GM12878 (cell line): ENCODE results near the gene TRERF1.

ENCODE experiments used
- BMI1 ChIP-seq: fragments of 450-650 bp; IDR thresholded peaks from 2 replicates; pipeline ENCODE4 v1.6.1; 2016; ENCODE audit warnings: mild to moderate bottlenecking, moderate library complexity, borderline replicate concordance
- CHD1 ChIP-seq: IDR thresholded peaks from 2 replicates; pipeline ENCODE4 v1.6.1; 2012; ENCODE audit warnings: low read depth, low read length, improper control_type of control experiment
- CHD2 ChIP-seq: IDR thresholded peaks from 2 replicates; pipeline ENCODE4 v1.6.1; 2011; ENCODE audit warnings: low read depth, low read length, improper control_type of control experiment, borderline replicate concordance
- CTCF ChIP-seq, 3 experiments: IDR thresholded peaks in 2 of 3; conservative IDR thresholded peaks in 1 of 3; 2 replicates each; pipeline ENCODE4 v1.5.1; 2011; ENCODE audit warnings: low read depth in 3 of 3, low read length in 3 of 3, mild to moderate bottlenecking in 3 of 3, control low read depth in 2 of 3, moderate library complexity in 2 of 3, inconsistent platforms in 1 of 3, mixed read lengths in 1 of 3; ENCODE audit not compliant: control insufficient read depth in 2 of 3, insufficient read depth in 1 of 3; ENCODE audit errors: extremely low read depth in 1 of 3
- EP300 ChIP-seq, 2 experiments: fragments of 150-350 bp in 1 of 2; IDR thresholded peaks; 2 replicates each; pipeline ENCODE4 v1.6.1; 2011 to 2012; ENCODE audit warnings: low read depth in 2 of 2, low read length in 2 of 2, borderline replicate concordance in 1 of 2, improper control_type of control experiment in 1 of 2, inconsistent platforms in 1 of 2; ENCODE audit not compliant: control insufficient read depth in 1 of 2
- FOXM1 ChIP-seq: IDR thresholded peaks from 2 replicates; pipeline ENCODE4 v1.6.1; 2012; ENCODE audit warnings: low read depth, mild to moderate bottlenecking, inconsistent platforms, low read length, moderate library complexity
- JUNB ChIP-seq: IDR thresholded peaks from 2 replicates; pipeline ENCODE4 v1.6.1; 2016; ENCODE audit warnings: antibody characterized with exemption, mild to moderate bottlenecking
- MEF2B ChIP-seq: fragments of 450-650 bp; IDR thresholded peaks from 2 replicates; pipeline ENCODE4 v1.6.1; 2018; ENCODE audit warnings: mild to moderate bottlenecking, moderate library complexity; ENCODE audit not compliant: partially characterized antibody, poor library complexity, severe bottlenecking
- MXI1 ChIP-seq: fragments of 150-350 bp; IDR thresholded peaks from 2 replicates; pipeline ENCODE4 v1.6.1; 2011; ENCODE audit warnings: low read depth, mild to moderate bottlenecking, inconsistent platforms, low read length, improper control_type of control experiment
- MYC ChIP-seq: IDR thresholded peaks from 2 replicates; pipeline ENCODE4 v1.6.1; 2011; ENCODE audit warnings: mild to moderate bottlenecking, low read length, moderate library complexity, inconsistent platforms; ENCODE audit not compliant: insufficient read depth, insufficient replicate concordance, insufficient read length, severe bottlenecking
- POLR2A ChIP-seq: IDR thresholded peaks from 2 replicates; pipeline ENCODE4 v1.6.1; 2011; ENCODE audit warnings: low read depth, mild to moderate bottlenecking, low read length
- RAD51 ChIP-seq: fragments of 450-650 bp; IDR thresholded peaks from 2 replicates; pipeline ENCODE4 v1.6.1; 2016; ENCODE audit warnings: moderate library complexity, mild to moderate bottlenecking, inconsistent platforms
- REST ChIP-seq: IDR thresholded peaks from 2 replicates; pipeline ENCODE4 v1.6.1; 2012; ENCODE audit warnings: mild to moderate bottlenecking, low read depth, low read length
- ZBTB40 ChIP-seq: fragments of 450-650 bp; IDR thresholded peaks from 2 replicates; pipeline ENCODE4 v1.6.1; 2016; ENCODE audit warnings: mild to moderate bottlenecking, moderate library complexity, borderline replicate concordance

GRCh38 chr6:42243046-42243445 lies 208.7 kb downstream of the TRERF1 start:
- no peak for TF ChIP-seq CHD2
- TF ChIP-seq FOXM1 = no peak
- no peak for TF ChIP-seq ZBTB40
- no peak for TF ChIP-seq REST
- TF ChIP-seq MXI1 = no peak
- TF ChIP-seq BMI1 = no peak
- no peak for TF ChIP-seq CHD1
- no peak for TF ChIP-seq MEF2B
- no peak for TF ChIP-seq EP300 (IDR thresholded peaks at IDR 0.05; ENCODE audit: borderline replicate concordance in 1 of 2, control insufficient read depth in 1 of 2, low read depth in 2 of 2, low read length in 2 of 2)
- TF ChIP-seq JUNB = no peak
- no peak for TF ChIP-seq CTCF (IDR thresholded peaks at IDR 0.05 in 2 of 3, conservative IDR thresholded peaks at IDR 0.05 in 1 of 3; ENCODE audit: control insufficient read depth in 2 of 3, extremely low read depth in 1 of 3, insufficient read depth in 1 of 3, low read depth in 3 of 3, low read length in 3 of 3)
- TF ChIP-seq MYC = no peak
- TF ChIP-seq POLR2A = no peak
- TF ChIP-seq RAD51 = no peak
